ENCODE data around the gene SPRYD3.

Gene SPRYD3

GRCh38 chr12:53062011-53062961 is 16.9 kb downstream of the SPRYD3 start:
- no peak for DNase-seq

DNA sequence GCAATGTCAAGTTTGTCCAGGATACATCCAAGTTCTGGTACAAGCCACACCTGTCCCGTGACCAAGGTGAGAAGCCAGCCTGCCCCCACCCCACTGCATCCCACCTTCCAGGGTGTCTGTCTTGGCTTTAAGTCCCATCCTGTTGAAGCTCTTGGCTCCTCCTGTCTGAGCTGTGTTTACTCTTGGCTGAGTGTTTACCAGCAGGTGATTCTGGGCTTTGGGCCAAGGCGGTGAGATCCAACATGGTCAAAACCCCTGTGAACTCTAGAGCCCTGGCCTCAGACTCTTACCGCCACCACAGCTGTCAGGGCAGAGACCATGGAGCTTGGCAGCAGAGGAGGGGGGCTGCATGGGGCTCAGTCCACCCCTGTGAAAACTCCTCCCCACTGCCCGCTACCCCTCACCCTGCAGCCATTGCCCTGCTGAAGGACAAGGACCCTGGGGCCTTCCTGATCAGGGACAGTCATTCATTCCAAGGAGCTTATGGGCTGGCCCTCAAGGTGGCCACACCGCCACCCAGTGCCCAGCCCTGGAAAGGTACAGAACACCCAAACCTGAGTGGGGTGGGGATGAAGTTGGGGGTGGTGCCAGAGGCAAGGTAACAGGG is 17.7 kb downstream of the SPRYD3 start:
- DNase-seq = no peak

DNA sequence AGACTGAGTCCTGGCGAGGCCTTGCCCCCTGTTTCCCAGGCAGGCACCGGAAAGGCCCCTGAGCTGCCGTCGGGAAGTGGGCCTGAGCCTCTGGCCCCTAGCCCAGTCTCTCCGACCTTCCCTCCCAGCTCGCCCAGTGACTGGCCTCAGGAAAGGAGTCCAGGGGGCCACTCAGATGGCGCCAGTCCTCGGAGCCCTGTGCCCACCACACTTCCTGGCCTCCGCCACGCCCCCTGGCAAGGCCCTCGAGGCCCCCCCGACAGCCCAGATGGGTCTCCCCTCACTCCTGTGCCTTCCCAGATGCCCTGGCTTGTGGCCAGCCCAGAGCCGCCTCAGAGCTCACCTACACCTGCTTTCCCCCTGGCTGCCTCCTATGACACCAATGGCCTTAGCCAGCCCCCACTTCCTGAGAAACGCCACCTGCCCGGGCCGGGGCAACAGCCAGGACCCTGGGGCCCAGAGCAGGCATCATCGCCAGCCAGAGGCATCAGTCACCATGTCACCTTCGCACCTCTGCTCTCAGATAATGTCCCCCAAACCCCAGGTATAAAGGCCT is 18.4 kb downstream of the SPRYD3 start:
- DNase-seq = no peak

GRCh38 chr12:53060064-53060720 is 19.0 kb downstream of the SPRYD3 start:
- no peak for DNase-seq

DNA sequence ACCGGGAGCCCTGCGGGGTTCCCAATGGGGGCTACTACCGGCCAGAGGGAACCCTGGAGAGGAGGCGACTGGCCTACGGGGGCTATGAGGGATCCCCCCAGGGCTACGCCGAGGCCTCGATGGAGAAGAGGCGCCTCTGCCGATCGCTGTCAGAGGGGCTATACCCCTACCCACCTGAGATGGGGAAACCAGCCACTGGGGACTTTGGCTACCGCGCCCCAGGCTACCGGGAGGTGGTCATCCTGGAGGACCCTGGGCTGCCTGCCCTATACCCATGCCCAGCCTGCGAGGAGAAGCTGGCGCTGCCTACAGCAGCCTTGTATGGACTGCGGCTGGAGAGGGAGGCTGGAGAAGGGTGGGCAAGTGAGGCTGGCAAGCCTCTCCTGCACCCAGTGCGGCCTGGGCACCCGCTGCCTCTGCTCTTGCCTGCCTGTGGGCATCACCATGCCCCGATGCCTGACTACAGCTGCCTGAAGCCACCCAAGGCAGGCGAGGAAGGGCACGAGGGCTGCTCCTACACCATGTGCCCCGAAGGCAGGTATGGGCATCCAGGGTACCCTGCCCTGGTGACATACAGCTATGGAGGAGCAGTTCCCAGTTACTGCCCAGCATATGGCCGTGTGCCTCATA is 19.6 kb downstream of the SPRYD3 start:
- no peak for DNase-seq

DNA sequence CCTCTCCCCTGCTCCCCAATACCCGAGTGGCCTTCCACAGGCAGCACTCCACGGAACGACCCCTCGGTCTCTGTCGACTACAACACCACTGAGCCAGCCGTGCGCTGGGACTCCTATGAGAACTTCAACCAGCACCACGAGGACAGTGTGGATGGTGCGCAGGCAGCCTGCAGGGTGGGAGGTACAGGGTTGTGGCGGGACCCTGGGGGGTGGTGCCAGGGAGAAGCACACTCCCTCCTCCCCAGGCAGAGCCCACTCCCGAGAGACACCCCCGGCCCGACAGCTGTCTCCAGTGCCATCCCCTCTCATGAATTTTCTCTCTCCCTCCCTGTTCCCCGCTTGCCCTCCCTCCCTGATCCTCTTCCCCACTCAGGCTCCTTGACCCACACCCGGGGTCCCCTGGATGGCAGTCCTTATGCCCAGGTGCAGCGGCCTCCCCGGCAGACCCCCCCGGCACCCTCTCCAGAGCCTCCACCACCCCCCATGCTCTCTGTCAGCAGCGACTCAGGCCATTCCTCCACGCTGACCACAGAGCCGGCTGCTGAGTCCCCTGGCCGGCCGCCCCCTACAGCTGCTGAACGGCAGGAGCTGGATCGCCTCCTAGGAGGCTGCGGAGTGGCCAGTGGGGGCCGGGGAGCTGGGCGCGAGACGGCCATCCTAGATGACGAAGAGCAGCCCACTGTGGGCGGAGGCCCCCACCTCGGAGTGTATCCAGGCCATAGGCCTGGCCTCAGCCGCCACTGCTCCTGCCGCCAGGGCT is 20.3 kb downstream of the SPRYD3 start:
- DNase-seq = no peak

GRCh38 chr12:53057816-53058500 is 21.2 kb downstream of the SPRYD3 start:
- no peak for DNase-seq

DNA sequence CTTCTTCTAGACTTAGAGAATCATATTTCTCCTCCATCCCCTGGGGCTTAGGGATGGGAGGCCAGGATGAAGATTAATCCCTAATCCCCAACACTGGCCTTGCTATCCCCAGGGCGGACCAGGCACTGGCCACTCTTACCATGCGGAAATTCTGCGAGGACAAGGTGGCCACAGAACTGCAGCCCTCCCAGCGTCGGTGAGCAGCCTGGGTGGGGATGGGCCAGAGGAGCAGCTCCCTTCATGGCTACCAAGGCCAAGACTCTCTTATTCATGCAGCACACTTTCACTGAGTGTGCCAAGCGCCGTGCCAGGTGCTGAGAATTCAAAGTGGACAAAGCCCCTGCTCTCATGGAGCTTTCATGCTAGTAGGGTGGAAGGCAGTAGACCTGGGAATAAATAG is 22.3 kb downstream of the SPRYD3 start:
- no peak for DNase-seq

GRCh38 chr12:53056296-53056695 is 22.9 kb downstream of the SPRYD3 start:
- no peak for DNase-seq

DNA sequence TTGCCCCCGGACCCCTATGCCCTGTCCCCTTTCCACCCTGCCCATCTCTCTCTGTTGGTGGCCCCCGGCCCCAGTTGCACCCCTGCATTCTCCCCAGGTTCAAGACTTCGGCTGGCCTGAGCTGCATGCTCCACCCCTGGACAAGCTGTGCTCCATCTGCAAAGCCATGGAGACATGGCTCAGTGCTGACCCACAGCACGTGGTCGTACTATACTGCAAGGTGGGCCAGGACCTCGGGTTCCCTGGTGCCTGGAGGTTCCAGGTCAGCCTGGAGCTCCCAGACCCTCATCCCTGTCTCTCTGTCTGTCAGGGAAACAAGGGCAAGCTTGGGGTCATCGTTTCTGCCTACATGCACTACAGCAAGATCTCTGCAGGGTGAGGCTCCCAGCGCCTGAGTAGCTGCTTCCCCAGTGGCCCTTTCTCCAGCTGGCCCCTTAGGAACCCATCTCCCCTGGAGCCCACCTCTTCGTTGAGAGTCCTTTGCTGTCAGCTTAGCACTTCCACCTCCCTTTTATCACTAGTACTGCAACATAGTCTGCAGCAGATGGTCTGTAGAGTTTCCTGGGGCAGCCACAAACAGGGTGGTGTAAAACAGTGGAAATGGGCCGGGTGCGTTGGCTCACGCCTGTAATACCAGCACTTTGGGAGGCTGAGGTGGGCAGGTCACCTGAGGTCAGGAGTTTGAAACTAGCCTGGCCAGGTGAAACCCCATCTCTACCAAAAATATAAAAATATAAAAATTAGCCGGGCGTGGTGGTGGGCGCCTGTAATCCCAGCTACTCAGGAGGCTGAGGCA is 23.5 kb downstream of the SPRYD3 start:
- no peak for DNase-seq

DNA sequence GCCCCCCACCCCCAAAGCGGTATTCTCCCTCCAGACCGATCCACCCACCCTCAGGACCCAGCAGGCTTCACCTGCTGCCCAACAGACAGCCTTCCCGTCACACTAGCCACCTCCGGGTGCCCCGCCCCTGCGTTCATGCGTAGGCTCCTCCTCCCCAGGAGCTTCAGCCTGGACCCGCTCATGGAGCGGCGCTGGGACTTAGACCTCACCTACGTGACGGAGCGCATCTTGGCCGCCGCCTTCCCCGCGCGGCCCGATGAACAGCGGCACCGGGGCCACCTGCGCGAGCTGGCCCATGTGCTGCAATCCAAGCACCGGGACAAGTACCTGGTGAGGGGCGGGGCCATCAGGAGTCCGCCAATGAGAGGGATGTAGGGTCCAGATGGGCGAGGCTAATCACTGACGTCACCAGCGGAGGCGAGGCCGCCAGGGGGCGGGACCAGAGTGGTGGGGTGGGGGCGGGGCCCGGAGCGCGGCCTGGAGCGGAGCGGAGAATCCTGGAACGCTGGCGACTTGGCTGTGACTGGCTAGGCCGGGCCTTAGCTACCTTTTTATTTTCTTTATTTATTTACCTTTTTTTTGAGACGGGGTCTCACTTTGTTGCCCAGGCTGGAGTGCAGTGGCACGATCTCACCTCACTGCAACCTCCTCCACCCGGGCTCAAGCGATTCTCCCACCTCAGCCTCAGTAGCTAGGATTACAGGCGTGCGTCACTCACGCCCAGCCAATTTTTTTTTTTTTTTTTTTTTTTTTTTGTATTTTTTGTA is 24.9 kb downstream of the SPRYD3 start:
- peak; percentile 96 for DNase-seq

- peak; percentile 64 for DNase-seq
These were observed 25.7 kb downstream of the SPRYD3 start for GRCh38 chr12:53053218-53054111.

- DNase-seq = no peak
These were observed 26.6 kb downstream of the SPRYD3 start for GRCh38 chr12:53052419-53053217.

GRCh38 chr12:53051881-53052412 is 27.2 kb downstream of the SPRYD3 start:
- no peak for DNase-seq

DNA sequence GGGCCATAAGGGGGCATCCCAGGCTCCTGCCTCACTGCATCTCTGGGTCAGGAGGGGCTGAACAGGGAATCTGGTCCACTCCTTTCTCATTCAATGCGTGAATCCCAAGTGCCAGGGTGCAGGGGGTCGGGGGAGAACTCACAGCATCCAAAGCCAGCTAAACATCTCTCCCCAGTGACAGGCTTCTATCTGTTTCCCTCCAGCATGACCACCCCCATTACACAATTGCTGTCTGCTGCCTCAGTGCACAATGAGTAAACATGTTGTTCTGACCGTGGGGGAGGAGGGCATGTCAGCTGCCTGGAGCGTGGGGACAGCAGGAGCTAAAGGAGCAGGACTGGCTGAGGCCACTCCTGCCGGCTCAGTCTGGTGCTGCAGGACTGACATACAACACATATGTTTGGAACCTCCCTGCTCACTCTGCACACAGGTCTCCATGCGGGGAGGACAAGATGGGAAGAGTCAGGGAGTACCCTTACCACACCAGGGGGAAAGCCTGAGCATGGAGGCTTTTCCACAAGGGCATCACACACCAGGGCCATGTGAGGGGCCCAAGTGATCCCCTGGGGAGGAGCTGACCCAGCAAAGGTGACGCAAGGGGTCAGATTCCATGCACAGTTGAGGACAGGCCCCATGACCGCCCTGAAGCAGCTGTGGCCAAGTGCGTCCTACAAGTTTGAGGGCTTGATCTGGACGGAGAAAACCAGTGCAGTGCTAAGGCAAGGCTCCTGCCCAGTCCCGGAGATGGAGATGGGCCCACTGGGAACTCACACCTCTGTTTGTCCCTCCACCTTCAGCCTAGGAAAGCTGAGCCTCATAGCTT is 27.9 kb downstream of the SPRYD3 start:
- no peak for DNase-seq

DNA sequence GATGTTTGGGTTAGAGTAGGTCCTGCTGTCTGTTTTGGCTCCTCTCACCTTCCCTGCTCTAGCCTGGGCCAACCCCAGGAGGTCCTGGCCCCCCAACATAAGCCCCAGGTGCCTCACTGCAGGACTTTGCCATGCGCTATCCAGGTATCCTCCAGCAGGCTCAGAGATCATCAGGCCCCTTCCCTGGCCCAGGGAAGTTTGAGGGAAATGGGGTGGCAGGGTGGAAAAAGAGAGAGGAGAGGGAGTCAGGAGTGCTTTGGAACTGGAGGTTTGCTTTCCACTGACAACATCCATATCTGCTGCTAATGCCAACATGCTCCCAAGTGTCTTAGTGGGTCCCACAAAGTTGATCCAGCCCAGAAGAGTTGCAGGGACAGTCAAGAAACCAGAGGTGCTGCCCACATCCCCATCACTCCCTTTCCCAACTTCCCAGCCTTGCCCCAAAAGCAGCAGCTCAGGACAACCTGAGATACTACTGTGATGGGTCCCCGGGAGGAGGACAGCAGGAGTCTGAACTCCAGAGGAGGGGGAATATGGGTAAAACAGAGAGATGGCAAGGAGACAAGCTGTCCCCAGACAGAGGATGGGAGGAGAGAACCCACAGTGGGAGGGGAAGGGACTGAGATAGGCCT is 28.6 kb downstream of the SPRYD3 start:
- no peak for DNase-seq

All from stimulated activated CD4-positive, alpha-beta T cell treated with anti-CD3 and anti-CD28 coated beads, Interleukin-15, amount 100 ng/mL, for 24 hours (primary cell).